DMS53 (cell line): Measurements from ENCODE around the gene SPPL2A.
"Not testable (repeated sequence)": the region's sequence is repeated elsewhere in the genome, so short reads cannot be mapped to it uniquely, and the experiment has no call there.

Experiments used
- DNase-seq: peaks from one replicate; lab custom pipeline; 2025; lab: John Stamatoyannopoulos, UW

SPPL2A gene

GRCh38 chr15:50773389-50773788 is 7.9 kb upstream of the SPPL2A start:
- no peak for DNase-seq

GRCh38 chr15:50767332-50767861 is 1.9 kb upstream of the SPPL2A start:
- DNase-seq: peak; percentile 51

GRCh38 chr15:50764461-50765194 is 878 bp downstream of the SPPL2A start:
- peak; percentile 54 for DNase-seq

GRCh38 chr15:50758712-50759205 is 6.7 kb downstream of the SPPL2A start:
- DNase-seq: no peak

- no peak for DNase-seq
Measured at GRCh38 chr15:50753463-50753862, 12.0 kb downstream of the SPPL2A start.

GRCh38 chr15:50751394-50751793 is 14.1 kb downstream of the SPPL2A start:
- DNase-seq: no peak

- DNase-seq: no peak
Measured at GRCh38 chr15:50750227-50750705, 15.2 kb downstream of the SPPL2A start.

- DNase-seq: no peak
Measured at GRCh38 chr15:50747523-50747922, 18.0 kb downstream of the SPPL2A start.

GRCh38 chr15:50744601-50745000 is 20.9 kb downstream of the SPPL2A start:
- DNase-seq: no peak

GRCh38 chr15:50740955-50741354 is 24.6 kb downstream of the SPPL2A start:
- no peak for DNase-seq

- no peak for DNase-seq
Measured at GRCh38 chr15:50736823-50737222, 28.7 kb downstream of the SPPL2A start.

- DNase-seq: no peak
Measured at GRCh38 chr15:50735156-50735555, 30.4 kb downstream of the SPPL2A start.

GRCh38 chr15:50726315-50726714 is 39.2 kb downstream of the SPPL2A start:
- DNase-seq: no peak

- DNase-seq: peak; percentile 13
Measured at GRCh38 chr15:50718700-50719125, 46.8 kb downstream of the SPPL2A start.

- no peak for DNase-seq
Measured at GRCh38 chr15:50712018-50712417, 53.5 kb downstream of the SPPL2A start.

GRCh38 chr15:50710585-50710984 is 54.9 kb downstream of the SPPL2A start:
- DNase-seq: no peak

- no peak for DNase-seq
Measured at GRCh38 chr15:50707878-50708427, 57.6 kb downstream of the SPPL2A start.

- DNase-seq: no peak
Measured at GRCh38 chr15:50702762-50703334, 62.7 kb downstream of the SPPL2A start.

- no peak for DNase-seq
Measured at GRCh38 chr15:50698101-50698500, 67.4 kb downstream of the SPPL2A start.

- DNase-seq: no peak
Measured at GRCh38 chr15:50697109-50697797, 68.3 kb downstream of the SPPL2A start.

- not testable (repeated sequence) for DNase-seq
Measured at GRCh38 chr15:50694634-50695165, 70.8 kb downstream of the SPPL2A start.

- no peak for DNase-seq
Measured at GRCh38 chr15:50687302-50687902, 78.1 kb downstream of the SPPL2A start.
